ENCODE measurements around the gene ELOVL1. TPM values are rescaled to one million over a fixed set of nuclear protein-coding genes. Genes with fewer than 3 reads are reported as not detected.

ELOVL1 gene
- polyA plus RNA-seq, 1 experiment, result 167 TPM

- CTCF ChIA-PET, result no interaction called here
- no peak overlapping the region for H3K27ac ChIP-seq (ENCODE audit: low read depth, low read length)
- no peak for TF ChIP-seq CTCF (IDR thresholded peaks at IDR 0.05; ENCODE audit: low read depth, low read length)
- no peak for DNase-seq (ENCODE audit: low read depth, low spot score)
- H3K9me3 ChIP-seq (ENCODE audit: control insufficient read depth, insufficient read depth, low read length), result no peaks in the 10 kb centered on the region
- H3K4me3 ChIP-seq (ENCODE audit: low read depth, low read length), result no peak overlapping the region
- H3K27me3 ChIP-seq (ENCODE audit: control insufficient read depth, insufficient read depth, low read length), result no peaks in the 10 kb centered on the region
- POLR2A ChIA-PET, result interaction anchor here (0.7 kb wide), 1 partner anchor 174 kb away, joined by 3 read pairs; no protein-coding TSS in a partner anchor
Observed at GRCh38 chr1:43398227-43398626, 30.4 kb upstream of the ELOVL1 start.

- Histone ChIP-seq H3K27me3 (ENCODE audit: control insufficient read depth, insufficient read depth, low read length) (no peaks in the 10 kb centered on the region), H3K27ac (ENCODE audit: low read depth, low read length) (no peak overlapping the region), H3K9me3 (ENCODE audit: control insufficient read depth, insufficient read depth, low read length) (no peaks in the 10 kb centered on the region), H3K4me3 (ENCODE audit: low read depth, low read length) (no peak overlapping the region)
- TF ChIP-seq CTCF (IDR thresholded peaks at IDR 0.05; ENCODE audit: low read depth, low read length), result no peak
- no peak for DNase-seq (ENCODE audit: low read depth, low spot score)
- POLR2A ChIA-PET, result no interaction called here
- CTCF ChIA-PET, result interaction anchor here (1.2 kb wide), 1 partner anchor 169 kb away, joined by 5 read pairs; no protein-coding TSS in a partner anchor
Observed at GRCh38 chr1:43396059-43396458, 28.2 kb upstream of the ELOVL1 start.

GRCh38 chr1:43395523-43395922 lies 27.7 kb upstream of the ELOVL1 start:
- no peak for TF ChIP-seq CTCF (IDR thresholded peaks at IDR 0.05; ENCODE audit: low read depth, low read length)
- DNase-seq (ENCODE audit: low read depth, low spot score), result no peak
- H3K27ac ChIP-seq (ENCODE audit: low read depth, low read length), result no peak overlapping the region
- no peaks in the 10 kb centered on the region for H3K9me3 ChIP-seq (ENCODE audit: control insufficient read depth, insufficient read depth, low read length)
- no peak overlapping the region for H3K4me3 ChIP-seq (ENCODE audit: low read depth, low read length)
- POLR2A ChIA-PET, result no interaction called here
- H3K27me3 ChIP-seq (ENCODE audit: control insufficient read depth, insufficient read depth, low read length), result no peaks in the 10 kb centered on the region
- CTCF ChIA-PET, result interaction anchor here (2.0 kb wide), 1 partner anchor 169 kb away, joined by 5 read pairs; no protein-coding TSS in a partner anchor

- no peak overlapping the region for H3K27ac ChIP-seq (ENCODE audit: low read depth, low read length)
Observed at GRCh38 chr1:43392702-43393101, 24.9 kb upstream of the ELOVL1 start.

More at GRCh38 chr1:43392702-43393101, 24.9 kb upstream of the ELOVL1 start:
- ChIA-PET CTCF (no interaction called here), POLR2A (no interaction called here)
- Histone ChIP-seq H3K4me3 (ENCODE audit: low read depth, low read length) (no peak overlapping the region), H3K27me3 (ENCODE audit: control insufficient read depth, insufficient read depth, low read length) (no peaks in the 10 kb centered on the region), H3K9me3 (ENCODE audit: control insufficient read depth, insufficient read depth, low read length) (no peaks in the 10 kb centered on the region)
- DNase-seq (ENCODE audit: low read depth, low spot score), result no peak
- no peak for TF ChIP-seq CTCF (IDR thresholded peaks at IDR 0.05; ENCODE audit: low read depth, low read length)

Data from AG04450 (cell line).